T47D (cell line): ENCODE measurements around the gene PARD3.
"Not testable (repeated sequence)": the region's sequence is repeated elsewhere in the genome, so short reads cannot be mapped to it uniquely, and the experiment has no call there.

Source experiments
- DNase-seq, 2 experiments: peaks; one replicate each; pipeline versions ENCODE4 v3.0.0 to v3.0.0-alpha.2; 2011 to 2012; ENCODE audit warnings: low read depth in 1 of 2, low spot score in 1 of 2
- JUND ChIP-seq: IDR thresholded peaks from 2 replicates; pipeline ENCODE4 v1.6.1; 2012; ENCODE audit warnings: low read depth
- in situ Hi-C: cut with HindIII; loops from 2 replicates; pipeline ENCODE4 v1.10.0; 2016; ENCODE audit warnings: low sequenced_read_pairs, low pct_unique_long_range_greater_than_20kb

Gene PARD3

DNA sequence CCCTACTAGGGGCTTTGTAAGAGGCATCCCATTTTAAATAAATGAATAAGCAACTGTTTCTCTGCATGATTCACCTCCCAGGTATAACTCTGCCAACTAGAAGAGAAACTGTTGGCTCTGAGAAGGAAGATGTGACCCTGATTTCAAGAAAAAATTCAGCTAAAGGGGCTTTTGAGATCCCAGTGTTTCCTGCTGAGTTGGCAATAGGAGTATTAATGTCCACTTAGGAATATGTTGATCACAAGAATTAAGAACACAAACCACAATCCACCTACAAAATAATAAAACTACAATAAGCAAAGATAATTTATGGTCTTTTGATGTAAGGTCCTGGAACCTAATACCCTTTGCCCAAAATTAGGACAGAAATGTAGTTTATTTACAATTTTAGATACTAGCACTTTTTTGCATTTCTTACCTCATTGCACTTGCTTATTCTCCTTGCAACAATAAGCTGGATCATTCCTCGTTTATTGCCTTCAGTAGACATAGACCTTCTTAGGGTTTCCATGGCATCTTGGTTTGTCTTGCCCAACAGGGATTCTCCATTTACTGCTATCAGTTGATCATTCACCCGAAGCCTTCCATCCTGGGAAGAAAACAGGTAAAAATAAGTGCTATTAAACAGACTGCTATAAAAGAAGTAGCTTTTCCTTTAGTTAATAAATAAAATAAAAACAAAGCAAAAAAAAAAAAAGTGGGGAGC lies 456.2 kb downstream of the PARD3 start:
- TF ChIP-seq JUND = no peak
- in situ Hi-C loops = no loop called here
- DNase-seq = no peak

GRCh38 chr10:34356463-34356862 lies 458.6 kb downstream of the PARD3 start:
- DNase-seq = no peak
- no peak for TF ChIP-seq JUND
- in situ Hi-C loops = no loop called here

GRCh38 chr10:34353530-34353929 lies 461.6 kb downstream of the PARD3 start:
- in situ Hi-C loops, DNase-seq: not testable (repeated sequence)

DNA sequence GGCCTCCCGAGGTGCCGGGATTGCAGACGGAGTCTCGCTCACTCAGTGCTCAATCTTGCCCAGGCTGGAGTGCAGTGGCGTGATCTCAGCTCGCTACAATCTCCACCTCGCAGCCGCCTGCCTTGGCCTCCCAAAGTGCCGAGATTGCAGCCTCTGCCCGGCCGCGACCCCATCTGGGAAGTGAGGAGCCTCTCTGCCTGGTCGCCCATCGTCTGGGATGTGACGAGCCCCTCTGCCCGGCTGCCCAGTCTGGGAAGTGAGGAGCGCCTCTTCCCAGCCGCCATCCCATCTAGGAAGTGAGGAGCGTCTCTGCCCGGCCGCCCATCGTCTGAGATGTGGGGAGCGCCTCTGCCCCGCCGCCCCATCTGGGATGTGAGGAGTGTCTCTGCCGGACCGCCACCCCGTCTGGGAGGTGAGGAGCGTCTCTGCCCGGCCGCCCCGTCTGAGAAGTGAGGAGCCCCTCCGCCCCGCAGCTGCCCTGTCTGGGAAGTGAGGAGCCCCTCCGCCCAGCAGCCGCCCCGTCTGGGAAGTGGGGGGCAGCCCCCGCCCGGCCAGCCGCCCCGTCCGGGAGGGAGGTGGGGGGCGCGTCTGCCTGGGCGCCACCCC lies 462.4 kb downstream of the PARD3 start:
- DNase-seq, in situ Hi-C loops: not testable (repeated sequence)

GRCh38 chr10:34351161-34351560 lies 463.9 kb downstream of the PARD3 start:
- DNase-seq = no peak
- no peak for TF ChIP-seq JUND
- in situ Hi-C loops = no loop called here

DNA sequence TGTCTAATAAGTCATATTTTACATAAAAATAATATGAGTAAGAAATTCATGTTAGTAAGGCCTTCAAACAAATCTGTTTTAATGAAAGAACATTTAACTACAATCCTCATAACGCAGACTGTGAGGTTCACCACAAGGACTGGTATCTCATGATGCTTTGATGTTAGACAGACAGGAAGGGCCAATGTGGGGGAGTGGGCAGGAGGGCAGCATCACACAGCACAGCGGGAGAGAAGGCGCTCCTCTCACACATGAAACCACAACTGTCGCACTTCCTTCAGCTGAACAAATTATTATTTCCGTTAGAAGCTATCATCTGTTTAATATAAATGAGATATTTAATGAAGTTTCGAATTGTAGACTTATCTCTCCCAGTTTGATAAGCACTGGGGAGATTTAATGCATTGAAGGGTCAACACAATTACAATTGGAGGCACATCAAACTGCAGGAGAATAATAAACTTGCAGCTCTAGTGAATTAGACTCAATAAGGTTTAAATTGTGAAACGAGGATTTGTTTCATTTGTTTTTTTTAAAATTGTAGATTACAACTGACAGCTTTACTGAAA lies 466.1 kb downstream of the PARD3 start:
- DNase-seq = no peak
- no peak for TF ChIP-seq JUND
- in situ Hi-C loops = no loop called here

DNA sequence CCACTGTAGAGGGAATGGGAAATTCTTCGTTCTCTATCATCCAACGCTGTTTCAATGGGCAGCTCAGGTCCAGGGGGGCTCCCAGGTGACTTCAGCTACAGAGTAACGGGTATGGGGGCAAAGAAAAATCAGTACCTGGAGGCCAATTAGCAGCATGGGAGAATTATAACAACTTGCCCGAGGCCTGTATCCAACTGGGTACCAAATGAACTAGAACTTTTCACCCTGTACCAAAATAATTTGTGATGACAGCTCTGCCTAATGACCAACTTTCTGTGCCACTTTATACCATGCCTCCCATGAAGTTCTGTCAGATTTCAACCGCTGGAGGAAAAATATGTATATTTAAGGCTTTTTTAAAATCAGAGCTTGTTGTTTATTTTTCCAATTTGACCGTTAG lies 467.1 kb downstream of the PARD3 start:
- no peak for DNase-seq
- in situ Hi-C loops = no loop called here
- no peak for TF ChIP-seq JUND

DNA sequence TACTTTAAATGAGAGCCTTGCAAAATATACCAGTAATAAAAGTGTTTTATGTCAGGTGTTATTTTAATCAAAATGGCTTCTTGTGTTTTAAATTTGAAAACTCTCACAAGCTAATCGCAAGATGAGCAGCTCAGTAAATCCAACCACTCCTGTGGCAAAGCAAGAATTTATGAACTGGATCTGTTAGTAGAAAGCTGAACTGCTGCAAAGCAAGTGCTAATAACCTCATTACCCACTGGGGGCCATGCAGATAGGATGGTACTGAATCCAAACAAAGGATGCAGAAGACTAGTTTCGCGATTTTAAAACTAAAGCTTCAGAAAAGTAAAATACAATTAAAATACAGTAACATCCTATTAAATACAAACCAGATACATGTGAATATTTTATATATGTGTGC lies 468.0 kb downstream of the PARD3 start:
- DNase-seq = no peak
- in situ Hi-C loops = no loop called here
- no peak for TF ChIP-seq JUND

DNA sequence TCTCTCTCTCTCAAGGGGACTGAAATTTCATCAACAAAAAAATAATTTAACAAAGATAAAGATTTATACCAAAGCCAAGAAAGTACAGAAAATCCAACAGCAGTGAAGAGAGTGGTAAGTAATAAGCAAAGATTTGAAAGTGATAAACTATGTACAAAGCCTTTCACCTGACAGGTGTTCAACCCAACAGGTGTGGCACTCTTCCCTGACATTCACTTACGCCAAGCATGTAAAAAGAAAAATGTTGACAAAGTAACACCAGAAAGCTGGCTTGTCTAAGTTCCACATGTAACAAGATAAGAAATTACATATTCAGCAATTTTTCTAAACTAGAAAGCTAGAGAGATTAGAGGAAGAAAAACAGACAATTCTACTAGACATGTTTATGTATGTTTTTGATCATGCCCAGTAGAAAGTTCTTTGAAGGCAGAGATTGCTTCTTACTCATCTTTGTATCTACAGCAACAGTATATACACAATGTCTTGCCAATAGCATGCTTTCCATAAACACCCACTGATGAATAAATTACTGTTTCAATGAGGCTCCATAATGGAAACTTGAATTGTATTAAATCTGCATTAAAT lies 468.5 kb downstream of the PARD3 start:
- DNase-seq = no peak
- no peak for TF ChIP-seq JUND
- in situ Hi-C loops = no loop called here

- no peak for TF ChIP-seq JUND
- no peak for DNase-seq
- in situ Hi-C loops = no loop called here
Observed at GRCh38 chr10:34345383-34345782, 469.7 kb downstream of the PARD3 start.

GRCh38 chr10:34343764-34344163 lies 471.3 kb downstream of the PARD3 start:
- no peak for TF ChIP-seq JUND
- in situ Hi-C loops = no loop called here
- no peak for DNase-seq

DNA sequence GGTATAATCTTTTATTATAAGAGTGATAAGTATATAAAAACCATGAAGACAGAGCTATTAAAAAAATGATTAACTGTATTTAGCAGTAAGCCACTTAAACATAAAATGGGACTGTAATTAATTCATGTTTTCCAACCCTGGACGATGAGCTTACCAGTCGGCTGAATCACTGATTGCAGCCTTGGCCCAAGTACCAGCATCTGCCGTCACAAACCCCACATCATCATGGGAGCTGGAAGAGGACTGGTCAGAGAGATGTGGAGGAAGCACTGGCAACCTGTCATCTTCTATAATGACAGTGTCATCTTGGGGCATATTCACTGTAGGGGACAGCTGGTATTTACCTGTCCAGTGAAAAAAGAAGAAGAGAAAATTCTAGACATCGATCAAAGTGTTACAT lies 473.6 kb downstream of the PARD3 start:
- in situ Hi-C loops = no loop called here
- TF ChIP-seq JUND = no peak
- DNase-seq = no peak

- no peak for DNase-seq
Observed at GRCh38 chr10:34340934-34341333, 474.2 kb downstream of the PARD3 start.

More at GRCh38 chr10:34340934-34341333, 474.2 kb downstream of the PARD3 start:
- no peak for TF ChIP-seq JUND
- in situ Hi-C loops = no loop called here
